ENCODE results near the gene OR56A1.

The OR56A1 gene

DNA sequence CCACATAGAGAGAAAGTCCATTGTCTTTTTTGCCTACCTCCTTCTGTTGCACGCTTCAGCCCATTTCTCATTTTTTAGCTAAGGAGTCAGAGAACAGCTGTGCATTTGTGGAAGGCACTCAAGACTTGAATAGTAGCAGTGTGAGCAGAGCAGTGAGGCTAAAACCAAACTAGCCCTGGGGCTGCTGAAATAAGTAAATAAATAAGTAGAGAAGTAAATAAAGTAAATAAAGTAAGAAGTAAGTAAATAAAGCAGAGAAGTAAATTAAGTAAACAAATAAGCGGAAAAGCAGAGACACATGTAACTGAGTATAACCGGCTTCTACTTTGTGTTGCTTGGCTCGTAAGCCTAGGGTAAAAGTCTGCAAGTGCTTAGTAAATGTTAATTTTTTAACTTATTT, 41.4 kb downstream of the OR56A1 start:
- DNase-seq (ENCODE audit: low read depth): no peak

DNA sequence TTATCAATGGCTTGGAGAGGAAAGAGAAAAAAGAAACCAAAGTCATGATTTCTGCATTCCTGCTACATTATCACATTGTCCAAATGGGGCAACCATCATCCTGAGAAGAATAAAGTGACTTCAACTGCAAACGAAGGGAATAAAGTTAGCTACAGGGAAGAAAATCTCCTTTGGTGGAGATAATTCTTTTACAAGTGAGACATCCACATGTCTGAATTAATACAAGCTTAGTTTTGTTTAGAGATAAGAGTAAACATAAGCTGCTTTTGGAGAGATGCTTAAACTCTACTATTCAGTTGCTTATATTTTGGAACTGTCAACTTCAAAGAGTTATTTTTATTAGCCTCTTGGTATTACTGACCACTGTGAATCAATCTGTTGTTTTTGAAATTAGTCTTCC, 43.7 kb downstream of the OR56A1 start, which contains the start of gene OR52L1:
Gene OR52L1, minus strand, starts transcription at position 101 of the 400 bp plus-strand sequence. Its CDS starts 55 bp downstream, at position 46.
- no peak for DNase-seq (ENCODE audit: low read depth)

DNA sequence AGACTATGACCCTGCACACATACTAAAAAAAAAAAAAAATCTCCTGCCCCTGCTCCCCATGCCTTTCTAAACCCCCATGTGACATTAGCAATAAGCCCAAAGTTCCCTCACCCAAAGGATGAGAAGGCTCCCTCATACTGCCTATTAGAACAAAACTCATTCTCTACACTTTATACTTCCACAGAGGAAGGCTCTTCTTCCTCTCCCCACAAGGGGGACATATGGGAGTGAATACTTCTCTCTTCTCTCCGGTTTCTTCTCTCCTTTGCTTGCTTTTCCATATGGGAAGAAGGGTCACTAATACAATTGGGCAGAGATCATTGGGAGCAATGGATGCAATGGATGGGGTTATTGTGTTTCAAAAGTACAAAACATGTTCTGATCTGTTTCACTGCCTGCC, 47.1 kb downstream of the OR56A1 start:
- no peak for DNase-seq (ENCODE audit: low read depth)

DNA sequence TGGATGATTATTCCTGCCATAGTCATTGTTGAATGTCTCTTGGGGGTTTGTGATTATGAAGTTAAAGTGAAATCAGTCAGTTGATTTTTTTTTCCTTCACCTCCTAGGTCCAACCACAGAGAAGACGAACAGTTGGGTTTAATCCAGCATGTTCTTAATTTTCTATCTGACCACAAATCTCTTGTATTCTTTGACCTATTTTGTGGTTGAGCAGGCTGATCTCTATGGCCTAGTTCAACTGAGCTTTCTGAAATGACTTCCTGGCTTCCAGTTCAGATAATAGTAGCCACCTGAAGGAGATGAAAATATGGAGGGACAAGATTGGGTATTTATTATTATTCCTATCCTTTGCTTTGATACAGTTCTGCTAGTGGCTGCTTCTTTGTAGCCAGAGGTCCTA, 57.0 kb downstream of the OR56A1 start:
- DNase-seq (ENCODE audit: low read depth): no peak
